Glomerular visceral epithelial cell (primary cell): ENCODE results near the gene C4orf51.

Experiments
- DNase-seq: peaks from one replicate; pipeline ENCODE4 v3.0.0-alpha.2; 2016; ENCODE audit errors: extremely low spot score

The C4orf51 gene

GRCh38 chr4:145756244-145756643 lies 76.3 kb downstream of the C4orf51 start:
- DNase-seq = no peak

GRCh38 chr4:145757188-145757587 lies 77.2 kb downstream of the C4orf51 start:
- DNase-seq = no peak

GRCh38 chr4:145760176-145760575 lies 80.2 kb downstream of the C4orf51 start:
- no peak for DNase-seq

GRCh38 chr4:145760961-145761929 lies 81.3 kb downstream of the C4orf51 start:
- no peak for DNase-seq

GRCh38 chr4:145762719-145763118 lies 82.8 kb downstream of the C4orf51 start:
- no peak for DNase-seq

- no peak for DNase-seq
These were observed 83.5 kb downstream of the C4orf51 start for GRCh38 chr4:145763399-145763798.

GRCh38 chr4:145766273-145766672 lies 86.3 kb downstream of the C4orf51 start:
- DNase-seq = no peak

GRCh38 chr4:145769450-145770037 lies 89.6 kb downstream of the C4orf51 start:
- no peak for DNase-seq

GRCh38 chr4:145770124-145770523 lies 90.2 kb downstream of the C4orf51 start:
- no peak for DNase-seq

GRCh38 chr4:145772347-145772746 lies 92.4 kb downstream of the C4orf51 start:
- DNase-seq = no peak

GRCh38 chr4:145773581-145774234 lies 93.8 kb downstream of the C4orf51 start:
- DNase-seq = no peak

- no peak for DNase-seq
These were observed 94.5 kb downstream of the C4orf51 start for GRCh38 chr4:145774473-145774872.

GRCh38 chr4:145775406-145775805 lies 95.5 kb downstream of the C4orf51 start:
- DNase-seq = no peak

- DNase-seq = no peak
These were observed 96.3 kb downstream of the C4orf51 start for GRCh38 chr4:145776208-145776607.

GRCh38 chr4:145779319-145779801 lies 99.4 kb downstream of the C4orf51 start:
- no peak for DNase-seq

GRCh38 chr4:145781351-145781750 lies 101.4 kb downstream of the C4orf51 start:
- no peak for DNase-seq
